DND-41 (cell line): ENCODE measurements around the gene TMEM163.

Experiments
- CTCF ChIP-seq: IDR thresholded peaks from 2 replicates; pipeline ENCODE4 v1.5.1; 2012; ENCODE audit warnings: borderline replicate concordance, low read length, moderate library complexity, mild to moderate bottlenecking; ENCODE audit not compliant: poor library complexity, severe bottlenecking; ENCODE audit errors: extremely low read depth
- EZH2 ChIP-seq: IDR thresholded peaks from 3 replicates; pipeline ENCODE4 v1.6.1; 2012; ENCODE audit warnings: borderline replicate concordance, low read depth, mild to moderate bottlenecking, moderate library complexity, low read length, inconsistent platforms; ENCODE audit not compliant: severe bottlenecking

GRCh38 chr2:134522496-134523455 lies 196.0 kb downstream of the TMEM163 start:
- no peak for TF ChIP-seq CTCF
- TF ChIP-seq EZH2: no peak
